Islet of Langerhans (tissue), 1 donor: ENCODE results near the gene RPH3AL.
"Not testable (repeated sequence)": the region's sequence is repeated elsewhere in the genome, so short reads cannot be mapped to it uniquely, and the experiment has no call there.

Experiments used
- FAIRE-seq: peaks from one replicate; lab custom pipeline; 2011; peaks lifted over from hg19 to GRCh38; lab: Jason Lieb, UNC

Gene RPH3AL

DNA sequence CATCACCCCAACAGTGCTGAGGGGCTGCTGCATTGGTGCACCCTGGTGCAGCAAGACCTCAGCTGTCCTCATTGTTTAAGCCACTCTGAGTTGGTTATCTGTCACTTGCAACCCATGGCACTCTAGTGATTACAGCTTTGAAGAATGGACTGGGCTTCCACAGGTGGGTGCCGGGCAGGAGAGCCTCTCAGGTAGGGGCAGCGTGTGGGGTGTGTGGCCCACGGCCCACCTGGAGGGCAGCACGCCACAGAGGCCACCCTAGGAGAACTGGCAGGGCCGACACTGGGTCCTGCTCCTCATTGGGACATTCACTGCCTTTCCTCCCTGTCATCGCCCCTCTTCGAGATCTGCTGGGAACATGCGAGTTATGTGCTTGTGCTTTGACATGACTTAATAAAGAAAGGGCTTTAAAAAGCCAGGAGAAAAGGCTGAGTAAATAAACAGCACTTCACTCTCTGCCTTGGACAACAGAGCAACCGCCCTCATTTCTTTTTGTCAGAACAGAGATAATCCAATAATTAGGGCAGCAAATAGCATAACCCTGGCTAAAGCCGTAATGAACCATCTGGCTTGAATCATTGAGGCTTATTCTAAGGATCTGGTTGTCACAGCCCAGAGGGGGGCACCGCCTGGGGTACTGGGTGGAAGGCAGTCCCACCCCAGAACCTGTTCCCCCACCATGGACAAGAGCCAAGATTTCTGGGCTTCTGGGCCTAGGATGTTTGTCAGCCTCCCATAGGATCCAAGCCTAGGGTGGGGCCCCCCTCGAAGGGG is 174.1 kb downstream of the RPH3AL start:
- no peak for FAIRE-seq

DNA sequence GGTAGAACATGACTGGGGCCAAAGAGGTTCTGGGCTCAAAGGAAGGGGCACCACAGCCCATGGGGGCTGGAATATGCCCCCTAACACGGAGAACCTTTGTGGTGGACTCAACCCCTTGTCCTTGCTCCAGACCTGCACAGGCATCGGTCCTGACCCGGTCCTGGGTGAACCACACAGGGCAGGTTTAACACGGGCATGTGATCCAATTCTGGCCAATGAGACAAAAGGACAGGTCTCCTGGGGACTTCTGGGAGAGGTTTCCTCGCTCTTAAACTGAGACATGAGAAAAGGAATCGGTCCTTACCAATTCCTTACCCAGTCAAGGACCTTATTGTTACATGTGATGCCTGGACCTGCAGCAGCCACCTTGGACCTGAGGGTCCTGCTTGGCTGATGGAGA is 174.8 kb downstream of the RPH3AL start:
- no peak for FAIRE-seq

DNA sequence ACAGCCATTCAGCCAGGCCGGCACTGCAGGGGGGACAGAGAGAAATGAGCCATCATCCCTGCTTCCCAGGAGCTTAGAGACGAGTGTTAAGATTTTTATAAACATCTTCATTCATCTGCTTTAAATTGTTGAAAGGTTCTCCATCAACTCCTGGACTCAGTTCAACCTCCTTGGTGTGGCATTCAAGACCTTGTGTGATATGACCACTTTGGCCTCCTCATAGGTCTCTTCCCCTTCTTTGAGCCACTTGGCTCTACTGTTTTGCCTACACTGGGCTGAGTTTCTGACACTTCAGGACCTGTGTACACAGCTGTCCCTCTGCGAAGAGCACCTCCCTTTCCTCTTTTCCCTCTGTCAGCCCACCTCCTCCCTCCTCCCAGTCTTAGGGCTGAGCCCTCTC is 175.5 kb downstream of the RPH3AL start:
- no peak for FAIRE-seq

DNA sequence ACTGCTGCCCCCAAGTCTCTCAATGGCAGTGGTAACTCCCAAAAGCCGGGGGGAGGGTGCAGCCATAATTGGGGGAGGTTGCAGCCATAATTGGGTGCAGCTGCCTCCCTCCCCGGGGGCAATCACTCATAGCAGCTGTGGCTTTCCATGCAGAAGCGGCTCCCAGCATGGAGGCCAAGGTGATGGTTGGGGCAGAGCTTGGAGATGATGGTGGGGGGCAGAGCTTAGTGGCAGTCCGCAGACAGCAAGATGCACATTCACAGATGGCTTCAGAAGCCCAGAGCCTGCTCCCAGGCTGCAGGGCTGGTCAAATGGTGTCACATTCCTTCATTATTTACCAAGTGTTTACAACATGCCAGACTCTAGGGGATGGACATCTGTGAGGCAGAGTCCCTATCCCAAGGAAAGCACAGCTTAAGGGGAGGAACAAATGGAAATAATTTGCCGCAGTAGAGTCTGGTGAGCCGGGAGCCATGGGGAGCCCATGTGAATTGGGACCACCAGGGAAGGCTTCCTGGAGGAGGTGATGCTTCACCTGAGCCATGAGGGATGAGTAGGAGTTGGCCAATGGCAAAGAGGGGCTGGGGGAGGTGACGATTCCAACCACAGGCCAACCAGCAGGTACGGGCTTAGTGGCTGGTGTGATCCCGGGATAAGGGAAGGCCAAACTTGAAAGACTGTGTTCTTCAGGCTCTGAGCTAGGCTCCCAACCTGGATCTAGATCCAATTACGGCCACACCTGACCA is 179.3 kb downstream of the RPH3AL start:
- no peak for FAIRE-seq

DNA sequence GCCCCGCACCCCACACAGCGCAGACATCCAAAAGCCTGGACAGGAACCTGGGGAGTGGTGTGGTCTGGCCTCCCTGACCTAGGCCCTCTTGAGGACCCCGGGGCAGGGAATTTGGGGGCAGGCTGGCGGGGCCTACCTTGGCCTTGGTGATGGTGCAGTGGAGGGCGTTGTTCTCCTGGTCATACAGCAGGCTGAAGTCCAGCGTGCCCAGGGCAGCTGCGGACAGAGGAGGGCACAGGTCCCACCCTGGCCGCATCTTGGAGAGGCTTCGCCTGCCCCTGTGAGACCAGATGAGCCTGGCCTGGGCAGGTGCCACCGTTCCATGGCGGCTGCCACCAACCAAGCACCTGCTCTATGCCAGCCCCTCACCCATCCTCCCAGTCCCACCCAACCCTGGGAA is 180.2 kb downstream of the RPH3AL start:
- FAIRE-seq = no peak

DNA sequence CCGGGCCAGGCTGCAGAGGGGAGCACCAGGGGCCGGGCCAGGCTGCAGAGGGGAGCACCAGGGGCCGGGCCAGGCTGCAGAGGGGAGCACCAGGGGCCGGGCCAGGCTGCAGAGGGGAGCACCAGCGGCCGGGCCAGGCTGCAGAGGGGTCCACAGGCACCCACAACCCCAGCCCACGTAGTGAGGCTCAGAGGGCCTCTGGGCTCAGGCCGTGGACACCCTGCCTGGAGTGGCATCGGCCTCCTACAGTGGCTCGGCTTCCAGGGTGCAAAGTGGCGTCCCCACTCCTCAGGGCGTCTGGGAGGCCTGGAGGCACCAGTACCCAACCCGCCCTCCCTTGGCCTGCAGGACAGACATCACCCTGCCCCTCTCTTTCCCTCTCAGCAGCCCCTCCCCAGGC is 180.7 kb downstream of the RPH3AL start:
- no peak for FAIRE-seq

DNA sequence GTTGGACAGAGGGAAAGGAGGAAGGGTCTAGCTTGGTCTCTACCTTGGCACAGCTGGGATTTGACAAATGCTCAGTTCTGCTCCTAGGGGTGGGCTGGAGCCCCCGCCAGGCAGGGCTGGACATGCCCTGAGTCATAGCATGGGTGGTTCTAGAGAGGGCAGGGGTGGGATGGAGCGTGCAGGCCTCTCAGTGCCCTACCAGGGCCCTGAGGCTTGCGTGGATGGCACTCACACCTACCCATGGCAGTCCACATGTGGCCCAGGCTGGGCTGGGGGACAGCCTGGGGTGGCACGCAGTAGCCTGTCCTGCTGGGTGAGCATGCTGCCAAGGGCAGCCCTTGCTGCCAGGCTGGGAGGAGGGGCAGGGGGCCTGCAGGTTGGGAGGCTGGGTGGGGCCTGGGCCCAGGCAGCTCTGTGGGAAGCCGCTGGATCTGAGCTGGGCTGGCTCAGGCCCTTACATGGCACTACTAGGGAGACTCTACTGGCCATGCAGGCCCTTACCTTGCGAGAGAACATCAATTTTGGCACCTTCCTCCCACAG is 182.4 kb downstream of the RPH3AL start:
- FAIRE-seq = no peak

DNA sequence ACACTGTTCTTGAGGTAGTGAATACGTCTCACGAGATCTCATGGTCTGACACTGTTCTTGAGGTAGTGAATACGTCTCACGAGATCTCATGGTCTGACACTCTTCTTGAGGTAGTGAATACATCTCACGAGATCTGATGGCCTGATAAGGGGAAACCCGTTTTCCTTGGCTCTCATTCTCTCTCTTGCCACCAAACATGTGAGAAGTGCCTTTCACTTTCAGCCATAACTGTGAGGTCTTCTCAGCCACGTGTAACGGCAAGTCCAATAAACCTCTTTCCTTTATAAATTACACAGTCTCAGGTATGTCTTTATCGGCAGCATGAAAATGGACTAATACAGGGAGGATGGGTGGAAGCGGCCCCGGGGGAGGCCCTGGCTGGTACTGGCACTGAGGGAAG is 184.0 kb downstream of the RPH3AL start:
- FAIRE-seq = not testable (repeated sequence)

DNA sequence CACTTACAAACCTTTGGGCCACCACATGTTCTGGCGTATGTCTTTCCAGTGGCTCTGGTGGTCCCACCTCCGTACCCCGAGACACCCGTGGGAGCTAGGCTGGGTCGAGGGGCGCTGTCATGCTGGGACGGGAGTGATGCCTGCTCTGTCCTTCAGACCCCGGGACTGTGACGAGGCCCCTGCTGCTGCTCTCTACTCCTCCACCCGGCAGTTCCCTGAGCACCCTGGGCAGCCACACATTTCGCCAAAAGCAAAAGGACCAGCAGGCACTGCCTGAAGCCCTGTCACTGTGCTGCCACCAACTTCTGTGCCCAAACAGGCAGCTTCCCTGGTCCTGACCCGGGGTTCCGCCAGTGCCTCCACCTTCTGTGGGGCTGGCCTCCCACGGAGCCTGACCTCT is 186.7 kb downstream of the RPH3AL start:
- FAIRE-seq = no peak

DNA sequence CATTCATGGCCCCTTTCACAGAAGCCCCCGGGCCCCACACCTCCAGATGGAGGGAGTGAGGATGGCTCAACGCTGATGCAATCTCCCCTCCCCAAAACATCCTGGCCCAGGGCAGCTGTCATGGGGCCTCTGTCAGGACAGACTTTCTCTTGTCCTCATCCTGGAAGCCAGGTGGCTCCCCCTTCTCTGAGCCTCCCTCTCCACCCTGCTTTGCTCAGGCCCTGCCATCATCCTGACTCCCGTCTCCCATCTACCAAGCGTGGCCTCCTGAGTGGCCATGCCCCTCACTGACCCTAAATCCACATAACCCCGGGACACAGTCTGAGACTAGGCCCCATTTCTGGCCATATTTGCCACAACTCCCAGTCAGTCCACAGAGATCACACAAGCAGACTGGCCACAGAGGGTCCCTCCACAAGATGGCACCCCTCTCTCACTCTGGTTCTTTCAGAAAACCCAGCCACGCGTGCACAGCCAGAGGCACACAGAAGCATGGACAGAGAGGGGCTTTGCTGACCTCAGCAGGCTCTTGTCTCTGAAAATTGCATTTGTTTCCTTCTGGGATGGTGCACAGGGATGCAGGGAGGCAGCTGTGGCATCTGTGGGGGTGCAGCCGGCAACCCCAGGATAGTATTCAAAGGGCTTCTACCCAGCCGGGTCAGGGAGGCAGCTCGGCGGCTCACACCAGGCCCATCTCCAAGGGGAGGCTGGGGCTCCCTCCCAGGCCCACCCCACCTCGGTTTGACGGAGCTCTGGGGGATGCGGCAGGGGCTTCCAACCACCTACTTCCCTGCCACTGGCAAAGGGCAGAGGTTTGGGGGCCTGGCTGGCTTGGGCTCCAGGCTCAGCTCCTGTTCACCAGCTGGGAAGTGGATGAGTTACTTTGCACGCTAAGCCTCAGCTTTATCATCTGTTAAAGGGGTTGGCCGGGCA is 188.0 kb downstream of the RPH3AL start:
- no peak for FAIRE-seq

DNA sequence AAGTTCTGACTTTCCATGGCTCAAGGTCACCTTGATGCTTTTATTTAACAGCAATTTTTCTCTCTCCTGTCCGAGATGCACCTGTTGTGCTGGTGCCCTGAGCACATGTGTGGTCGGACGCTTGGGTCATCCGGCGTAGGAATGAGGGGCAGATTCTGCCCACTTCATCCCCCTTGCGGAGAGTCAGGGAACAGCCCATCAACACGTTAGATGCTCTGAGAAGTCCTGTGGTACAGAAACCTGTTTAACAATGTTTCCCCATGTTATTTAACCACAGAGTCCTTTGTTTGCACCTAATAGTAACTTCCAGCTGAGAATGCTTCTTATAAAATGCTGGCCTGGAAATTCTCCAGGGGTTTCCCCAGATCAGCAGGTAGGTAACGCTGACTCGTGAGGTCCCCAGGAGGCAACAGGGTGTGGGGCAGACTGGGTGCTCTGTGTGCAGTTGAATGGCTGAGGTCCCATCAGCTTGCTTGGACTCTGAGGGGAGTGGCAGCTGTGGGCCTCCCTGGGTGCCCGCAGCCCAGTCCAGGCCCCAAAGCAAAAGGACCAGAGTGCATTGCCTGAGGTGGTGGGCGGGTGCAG is 189.0 kb downstream of the RPH3AL start:
- no peak for FAIRE-seq

DNA sequence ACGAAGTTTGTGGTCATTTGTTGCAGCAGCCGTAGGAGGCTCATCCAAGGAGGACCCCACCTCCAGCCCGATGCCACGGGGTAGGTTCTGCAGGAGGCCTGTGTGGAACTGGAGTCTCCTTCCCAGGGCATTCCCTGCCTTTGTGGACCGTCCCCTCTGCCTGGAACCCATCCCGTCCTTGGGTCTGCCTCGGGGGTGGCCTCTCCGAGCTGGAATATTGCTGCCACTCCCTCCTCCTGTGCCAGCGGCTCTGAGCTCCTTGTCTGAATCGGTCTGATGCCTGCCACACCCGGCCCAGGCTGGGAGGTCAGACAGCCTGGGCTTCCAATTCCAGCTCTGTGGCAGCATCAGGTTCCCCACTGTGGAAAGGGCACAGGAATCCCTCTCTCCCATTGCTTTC is 189.9 kb downstream of the RPH3AL start:
- no peak for FAIRE-seq
